GM06990 (cell line): ENCODE measurements around the gene MRFAP1L1.

Source experiments
- DNase-seq: peaks from one replicate; pipeline ENCODE4 v3.0.0-alpha.2; 2011; ENCODE audit not compliant: insufficient read length; ENCODE audit errors: extremely low read depth
- H3K27me3 ChIP-seq: replicated peaks from 2 replicates; pipeline ENCODE4 v1.6.0; 2011; ENCODE audit warnings: low read length; ENCODE audit not compliant: control insufficient read depth, insufficient read depth
- H3K36me3 ChIP-seq: 2 replicates; pipeline ENCODE4 v1.5.1; 2011; ENCODE audit warnings: low read length; ENCODE audit not compliant: control insufficient read depth, insufficient read depth
- H3K4me3 ChIP-seq: replicated peaks from 2 replicates; pipeline ENCODE4 v1.5.1; 2011; ENCODE audit warnings: low read depth, mild to moderate bottlenecking, control low read depth, low read length
- CTCF ChIP-seq: IDR thresholded peaks from 2 replicates; pipeline ENCODE4 v1.5.1; 2011; ENCODE audit warnings: low read length, control low read depth, mild to moderate bottlenecking, inconsistent platforms; ENCODE audit not compliant: insufficient read depth, poor library complexity, severe bottlenecking

Gene MRFAP1L1

GRCh38 chr4:6740347-6740746, 30.7 kb upstream of the MRFAP1L1 start:
- no peaks in the 10 kb centered on the region for H3K36me3 ChIP-seq

GRCh38 chr4:6739920-6740319, 30.3 kb upstream of the MRFAP1L1 start:
- no peak overlapping the region for H3K4me3 ChIP-seq
- no peak for DNase-seq
- H3K27me3 ChIP-seq, result no peaks in the 10 kb centered on the region
- no peaks in the 10 kb centered on the region for H3K36me3 ChIP-seq
- no peak for TF ChIP-seq CTCF

More at GRCh38 chr4:6740347-6740746, 30.7 kb upstream of the MRFAP1L1 start:
- Histone ChIP-seq H3K27me3 (no peaks in the 10 kb centered on the region), H3K4me3 (no peak overlapping the region)
- no peak for TF ChIP-seq CTCF
- DNase-seq, result no peak

- H3K4me3 ChIP-seq, result no peak overlapping the region
- no peak for DNase-seq
- H3K27me3 ChIP-seq, result no peaks in the 10 kb centered on the region
- TF ChIP-seq CTCF, result no peak
- no peaks in the 10 kb centered on the region for H3K36me3 ChIP-seq
These were observed 24.6 kb upstream of the MRFAP1L1 start for GRCh38 chr4:6734165-6734786.

DNA sequence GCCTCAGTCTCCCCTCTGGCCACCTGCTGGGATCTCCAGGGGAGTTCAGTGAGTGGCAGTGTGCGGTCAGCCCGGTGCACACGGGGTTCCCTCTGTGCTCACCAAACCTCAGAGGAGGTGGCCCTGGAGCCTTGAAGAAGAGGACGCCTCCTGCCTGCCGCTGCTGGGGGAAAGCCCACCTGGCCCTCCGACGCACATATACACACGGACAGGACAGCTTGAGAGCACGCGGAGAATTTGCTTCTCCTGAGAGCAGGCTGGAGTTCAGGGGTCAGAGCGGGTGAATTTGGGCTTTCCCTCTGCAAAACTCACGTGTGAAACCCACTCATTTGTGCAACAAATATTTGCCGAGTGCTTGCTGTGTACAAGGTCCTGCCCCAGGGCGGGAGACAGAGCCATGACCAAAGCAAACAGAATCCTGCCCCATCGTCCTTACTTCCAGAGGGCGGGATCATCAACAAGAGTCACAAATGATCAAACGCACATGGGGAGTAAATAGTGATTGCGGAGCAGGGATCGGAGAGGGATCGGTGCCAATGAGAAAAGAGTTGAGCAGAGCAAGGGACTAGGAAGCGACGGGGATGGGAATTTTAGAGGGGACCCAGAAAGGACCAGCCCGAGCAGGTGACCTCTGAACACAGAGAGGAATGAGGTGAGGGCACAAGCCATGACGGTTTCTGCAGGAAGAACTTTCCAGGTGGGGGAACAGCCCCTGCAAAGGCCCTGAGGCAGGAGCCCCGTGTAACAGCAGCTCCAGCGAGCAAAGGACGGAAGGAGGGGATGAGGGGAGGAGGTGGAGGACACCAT, 23.9 kb upstream of the MRFAP1L1 start:
- H3K27me3 ChIP-seq, result no peaks in the 10 kb centered on the region
- DNase-seq, result no peak
- TF ChIP-seq CTCF, result no peak
- H3K36me3 ChIP-seq, result no peaks in the 10 kb centered on the region
- no peak overlapping the region for H3K4me3 ChIP-seq

GRCh38 chr4:6732441-6733357, 23.0 kb upstream of the MRFAP1L1 start:
- no peaks in the 10 kb centered on the region for H3K36me3 ChIP-seq
- no peak for TF ChIP-seq CTCF
- no peak for DNase-seq
- no peaks in the 10 kb centered on the region for H3K27me3 ChIP-seq
- H3K4me3 ChIP-seq, result no peak overlapping the region
